Measurements from ENCODE around the gene WNK1.
A peak's percentile ranks its signal among the peaks of the same experiment; 100 is the strongest.
"Not testable (repeated sequence)": the region's sequence is repeated elsewhere in the genome, so short reads cannot be mapped to it uniquely, and the experiment has no call there.

Gene WNK1

DNA sequence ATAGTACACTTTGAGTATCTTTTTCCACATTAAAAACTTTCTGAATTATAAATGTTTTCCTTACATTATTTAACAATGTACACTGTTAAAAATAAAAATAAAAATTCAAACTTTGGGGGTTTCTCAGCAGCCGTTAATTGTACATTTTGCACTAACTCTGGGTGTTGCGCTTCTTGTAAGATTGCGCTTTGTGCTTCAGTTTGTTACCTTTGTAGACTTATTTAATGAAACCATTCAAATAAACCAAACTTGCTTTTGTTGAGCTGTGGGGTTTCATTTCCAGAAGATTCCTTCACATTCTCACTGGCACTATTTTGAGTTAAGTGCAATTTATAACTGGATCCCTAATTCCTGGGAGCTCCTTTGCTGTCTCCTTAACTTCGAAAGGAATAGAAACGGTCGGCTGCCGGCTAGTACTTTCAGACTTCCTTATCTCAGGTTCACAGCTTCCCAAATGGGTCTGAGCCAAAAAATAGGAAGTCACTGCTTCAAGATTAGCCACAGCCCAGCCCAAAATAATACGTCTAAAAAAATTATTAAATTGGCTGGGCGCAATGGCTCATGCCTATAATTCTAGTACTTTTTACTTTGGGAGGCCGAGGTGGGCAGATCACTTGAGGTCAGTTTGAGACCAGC lies 158.9 kb downstream of the WNK1 start:
- no peak for DNase-seq (ENCODE audit: low read depth)

DNA sequence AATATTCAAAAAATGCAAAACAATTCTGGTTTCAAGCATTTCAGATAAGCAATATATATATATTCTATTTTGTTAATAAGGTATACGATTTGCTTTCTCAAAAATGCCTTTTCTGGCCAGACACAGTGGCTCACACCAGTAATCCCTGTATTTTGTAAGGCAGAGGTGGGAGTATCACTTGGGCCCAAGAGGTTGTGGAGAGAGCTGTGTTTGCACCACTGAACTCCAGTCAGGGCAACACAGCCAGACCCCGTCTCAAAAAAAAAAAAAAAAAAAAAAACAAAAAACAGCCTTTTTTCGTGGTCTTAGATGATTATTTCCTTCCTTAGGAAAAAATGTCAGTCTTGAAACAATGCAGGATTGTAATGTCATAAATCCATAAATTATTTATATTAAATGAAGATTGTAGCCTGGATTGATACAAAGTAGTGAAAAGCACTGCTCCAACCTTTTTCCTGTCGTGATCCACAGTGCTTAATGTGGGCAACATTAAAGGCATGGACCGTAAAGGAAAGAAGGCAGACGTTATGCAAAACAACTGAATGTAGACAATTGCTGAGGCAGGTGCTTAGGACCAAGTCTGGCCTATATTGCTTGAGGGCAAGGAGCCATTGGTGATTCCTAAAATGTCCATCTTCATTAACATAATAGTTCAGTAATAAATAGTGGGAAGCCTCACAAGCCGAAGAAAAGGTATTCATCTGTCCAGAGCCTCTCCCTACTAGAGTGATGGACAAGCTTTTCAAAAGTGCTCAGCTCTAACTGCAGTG lies 160.3 kb downstream of the WNK1 start:
- DNase-seq (ENCODE audit: low read depth), result no peak

DNA sequence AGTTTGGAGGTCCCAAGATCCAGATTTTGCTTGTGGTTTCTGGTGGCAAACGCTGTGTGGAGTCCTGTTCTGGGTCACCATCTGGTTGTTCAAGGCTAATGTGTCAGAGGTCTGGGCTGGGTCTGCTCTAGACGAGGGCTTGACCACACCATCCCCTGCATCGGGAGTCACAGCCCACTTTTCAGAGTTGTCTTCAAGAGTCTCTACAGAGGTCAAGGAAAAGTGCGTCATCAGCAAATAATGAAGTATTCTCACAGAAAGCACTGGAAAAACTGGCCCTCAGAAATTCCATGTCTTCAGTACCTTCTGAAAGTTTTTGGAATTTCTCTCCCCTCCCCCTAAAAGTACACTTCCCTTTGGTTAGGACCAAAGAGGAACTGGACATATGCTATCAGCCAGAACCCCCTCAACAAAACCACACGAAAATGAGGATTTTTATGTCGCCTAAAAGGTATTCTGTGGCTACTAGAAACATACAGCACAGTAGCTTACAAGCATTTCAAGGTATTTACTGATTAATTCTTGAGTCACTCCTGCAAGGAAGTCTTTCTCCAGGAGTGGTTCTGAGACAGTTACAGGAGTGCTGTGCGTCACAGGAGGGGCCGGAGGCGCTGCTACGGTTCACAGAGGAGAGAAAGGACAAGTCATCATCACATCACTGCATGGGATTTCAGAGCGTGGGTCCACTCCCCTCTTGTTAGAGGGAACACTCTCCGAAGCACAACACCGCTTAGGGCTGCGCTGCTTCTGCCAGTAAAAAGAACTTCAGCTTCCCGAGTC lies 161.7 kb downstream of the WNK1 start:
- DNase-seq (ENCODE audit: low read depth), result peak; percentile 70

DNA sequence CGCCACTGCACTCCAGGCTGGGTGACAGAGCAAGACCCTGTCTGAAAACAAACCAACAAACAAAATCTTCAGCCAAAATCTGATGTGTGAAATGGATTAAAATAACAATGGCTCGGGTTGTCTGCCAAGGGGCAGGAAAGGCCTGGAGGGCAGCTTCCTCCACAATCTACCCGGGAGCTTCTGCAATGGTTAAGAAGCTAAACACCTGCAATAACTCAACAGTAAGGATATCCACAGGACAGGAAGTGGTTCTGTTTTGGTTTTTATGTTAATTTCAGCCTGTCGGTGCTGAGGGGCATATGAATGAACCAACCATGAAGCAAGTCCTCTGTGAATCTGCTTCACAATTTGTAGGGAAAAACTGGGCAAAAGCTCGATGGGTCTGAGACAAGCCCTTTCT lies 162.7 kb downstream of the WNK1 start:
- DNase-seq (ENCODE audit: low read depth), result no peak

DNA sequence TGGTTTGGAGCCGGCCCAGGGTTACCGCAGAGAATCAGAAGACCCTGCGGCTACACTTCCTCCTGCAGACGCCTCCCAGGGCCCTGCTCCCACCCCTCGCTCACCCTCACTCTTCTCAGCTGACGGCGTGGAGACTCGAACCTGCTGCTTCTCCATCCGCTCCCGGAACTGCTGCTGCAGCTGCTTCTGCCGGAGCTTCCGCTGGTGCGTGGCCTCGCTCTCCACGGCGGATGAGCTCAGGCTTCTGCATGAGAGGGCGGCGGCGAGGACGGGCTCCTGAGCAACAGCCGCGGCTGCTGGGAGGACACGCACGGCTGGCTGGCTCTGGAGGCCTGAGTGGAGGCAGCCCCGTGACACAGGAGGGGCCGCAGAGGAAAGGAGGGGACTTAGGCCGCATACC lies 163.9 kb downstream of the WNK1 start:
- no peak for DNase-seq (ENCODE audit: low read depth)

DNA sequence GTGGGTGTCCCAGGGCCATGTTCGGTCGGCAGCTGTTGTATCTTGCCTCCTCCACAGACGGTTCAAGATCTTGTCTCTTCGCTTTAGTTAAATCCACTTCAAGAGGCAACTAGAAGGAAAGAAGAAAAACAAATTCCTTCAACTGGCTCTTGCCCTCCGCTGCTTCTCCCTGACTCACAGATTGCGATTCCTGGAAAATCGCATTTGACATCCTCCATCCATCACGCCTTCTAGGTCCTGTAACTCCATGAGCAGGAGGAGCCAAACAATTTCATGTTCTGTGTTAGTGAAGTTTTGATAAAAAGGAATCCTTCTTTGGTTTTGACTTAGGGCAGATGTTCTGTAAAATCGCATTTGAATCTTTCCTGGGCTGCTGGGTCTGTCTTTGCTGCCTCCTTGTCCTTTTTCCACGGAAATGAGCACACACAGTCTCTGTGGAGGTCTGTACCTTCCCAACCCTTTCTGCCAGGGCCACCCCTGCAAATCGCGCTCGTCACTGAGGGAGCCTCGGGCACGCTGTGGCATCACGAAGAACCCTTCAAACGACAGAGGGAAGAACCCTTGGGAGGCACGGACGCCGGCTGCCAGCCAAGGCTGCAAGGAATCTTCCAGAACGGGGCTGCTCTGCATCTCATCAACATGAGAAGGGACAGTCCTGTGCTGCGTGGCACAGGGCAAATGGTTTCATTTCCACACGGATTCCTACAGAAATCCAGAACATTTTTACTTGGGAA lies 164.5 kb downstream of the WNK1 start:
- no peak for DNase-seq (ENCODE audit: low read depth)

DNA sequence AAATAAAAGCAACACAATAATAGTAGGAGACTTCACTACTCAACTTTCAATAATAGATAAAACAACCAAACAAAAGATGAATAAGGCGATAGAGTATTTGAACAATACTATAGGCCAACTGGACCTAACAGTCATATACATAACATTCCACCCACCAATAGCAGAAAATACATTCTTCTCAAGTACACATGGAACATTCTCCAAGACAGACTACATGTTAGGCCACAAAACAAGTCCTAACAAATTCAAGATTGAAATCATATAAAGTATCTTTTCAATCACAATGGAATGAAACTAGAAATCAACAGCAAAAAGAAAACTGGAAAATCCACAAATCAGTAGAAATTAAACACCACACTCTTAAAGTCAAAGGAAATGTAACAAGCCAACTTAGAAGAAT lies 168.3 kb downstream of the WNK1 start:
- no peak for DNase-seq (ENCODE audit: low read depth)

DNA sequence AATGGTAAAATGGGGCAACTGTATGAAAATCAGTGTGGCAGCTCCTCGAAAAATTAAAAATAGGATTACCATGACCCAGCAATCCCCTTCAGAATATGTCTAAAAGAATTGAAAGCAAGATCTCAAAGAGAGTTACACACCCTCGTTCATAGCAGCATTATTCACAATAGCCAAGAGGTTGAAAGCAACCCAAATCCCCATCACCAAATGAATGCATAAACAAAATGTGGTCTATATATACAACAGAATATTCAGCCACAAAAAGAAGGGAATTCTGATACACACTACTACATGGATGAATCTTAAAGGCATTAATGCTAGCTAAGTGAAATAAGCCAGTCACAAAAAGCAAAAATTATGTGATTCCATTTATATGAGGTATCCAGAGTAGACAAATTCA lies 169.9 kb downstream of the WNK1 start:
- DNase-seq (ENCODE audit: low read depth), result no peak

DNA sequence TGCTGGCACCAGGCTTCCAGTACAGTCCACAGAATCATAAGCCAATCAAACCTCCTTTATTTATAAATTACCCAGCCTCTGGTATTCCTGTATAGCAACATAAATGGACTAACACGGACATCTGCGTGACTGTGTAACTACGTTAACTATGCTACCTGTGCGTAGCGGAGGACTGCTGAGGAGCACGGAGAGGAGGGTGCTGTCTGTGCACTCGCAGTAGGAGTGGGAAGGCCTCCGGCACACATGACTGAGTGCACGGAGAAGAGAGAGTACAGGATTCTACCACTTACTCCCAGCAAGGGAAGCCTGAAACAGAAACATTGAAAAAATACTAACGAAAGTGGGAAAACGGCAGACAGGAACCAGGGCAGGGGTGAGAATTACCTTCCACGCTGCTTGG lies 174.3 kb downstream of the WNK1 start:
- DNase-seq (ENCODE audit: low read depth), result no peak

DNA sequence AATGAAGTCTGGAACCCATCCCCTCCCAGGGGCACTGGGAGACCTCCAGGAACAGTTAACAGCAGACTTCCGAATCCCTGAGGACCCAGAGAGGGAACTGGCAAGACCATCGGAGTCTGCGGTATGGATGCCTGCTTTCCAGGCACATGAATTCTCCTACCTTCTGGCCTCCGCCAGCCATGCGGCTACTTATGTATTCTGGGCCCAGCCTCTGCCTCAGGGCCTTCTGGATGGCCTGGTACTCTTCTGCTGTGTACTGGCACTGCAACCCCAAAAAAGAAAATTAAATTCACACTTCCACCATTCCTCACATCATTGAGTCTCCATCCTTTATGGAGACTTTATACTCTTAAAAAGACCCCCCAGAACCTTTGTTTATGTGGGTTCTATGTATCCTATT lies 178.7 kb downstream of the WNK1 start:
- no peak for DNase-seq (ENCODE audit: low read depth)

DNA sequence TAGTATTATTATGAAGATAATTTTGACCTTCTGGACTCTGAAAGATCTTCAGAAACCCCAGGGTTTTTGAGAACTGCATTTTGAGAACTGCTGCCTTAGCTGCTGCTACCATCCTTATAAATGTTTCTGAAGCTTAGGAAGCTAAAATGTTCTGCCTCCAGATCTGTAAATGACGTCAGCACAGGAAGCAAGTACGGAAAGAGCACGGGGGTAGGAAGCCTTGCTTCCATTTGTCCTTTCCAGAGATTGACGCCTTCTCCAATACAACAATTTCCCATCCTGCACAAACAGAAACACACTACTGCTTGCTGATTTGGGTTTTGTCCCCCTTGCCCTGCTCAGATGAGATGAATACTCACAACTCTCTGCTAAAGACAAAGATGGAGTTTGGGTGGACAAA lies 179.2 kb downstream of the WNK1 start:
- no peak for DNase-seq (ENCODE audit: low read depth)

DNA sequence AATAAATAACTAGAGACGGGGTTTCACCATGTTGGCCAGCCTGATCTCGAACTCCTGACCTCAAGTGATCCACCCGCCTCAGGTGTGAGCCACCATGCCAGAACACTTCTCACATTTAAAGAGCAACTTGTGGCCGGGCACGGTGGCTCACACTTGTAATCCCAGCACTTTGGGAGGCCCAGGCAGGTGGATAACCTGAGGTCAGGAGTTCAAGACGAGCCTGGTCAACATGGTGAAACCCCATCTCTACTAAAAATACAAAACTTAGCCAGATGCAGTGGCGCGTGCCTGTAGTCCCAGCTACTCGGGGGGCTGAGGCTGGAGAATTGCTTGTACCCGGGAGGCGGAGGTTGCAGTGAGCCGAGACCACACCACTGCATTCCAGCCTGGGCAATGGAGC lies 183.5 kb downstream of the WNK1 start:
- DNase-seq (ENCODE audit: low read depth), result not testable (repeated sequence)

DNA sequence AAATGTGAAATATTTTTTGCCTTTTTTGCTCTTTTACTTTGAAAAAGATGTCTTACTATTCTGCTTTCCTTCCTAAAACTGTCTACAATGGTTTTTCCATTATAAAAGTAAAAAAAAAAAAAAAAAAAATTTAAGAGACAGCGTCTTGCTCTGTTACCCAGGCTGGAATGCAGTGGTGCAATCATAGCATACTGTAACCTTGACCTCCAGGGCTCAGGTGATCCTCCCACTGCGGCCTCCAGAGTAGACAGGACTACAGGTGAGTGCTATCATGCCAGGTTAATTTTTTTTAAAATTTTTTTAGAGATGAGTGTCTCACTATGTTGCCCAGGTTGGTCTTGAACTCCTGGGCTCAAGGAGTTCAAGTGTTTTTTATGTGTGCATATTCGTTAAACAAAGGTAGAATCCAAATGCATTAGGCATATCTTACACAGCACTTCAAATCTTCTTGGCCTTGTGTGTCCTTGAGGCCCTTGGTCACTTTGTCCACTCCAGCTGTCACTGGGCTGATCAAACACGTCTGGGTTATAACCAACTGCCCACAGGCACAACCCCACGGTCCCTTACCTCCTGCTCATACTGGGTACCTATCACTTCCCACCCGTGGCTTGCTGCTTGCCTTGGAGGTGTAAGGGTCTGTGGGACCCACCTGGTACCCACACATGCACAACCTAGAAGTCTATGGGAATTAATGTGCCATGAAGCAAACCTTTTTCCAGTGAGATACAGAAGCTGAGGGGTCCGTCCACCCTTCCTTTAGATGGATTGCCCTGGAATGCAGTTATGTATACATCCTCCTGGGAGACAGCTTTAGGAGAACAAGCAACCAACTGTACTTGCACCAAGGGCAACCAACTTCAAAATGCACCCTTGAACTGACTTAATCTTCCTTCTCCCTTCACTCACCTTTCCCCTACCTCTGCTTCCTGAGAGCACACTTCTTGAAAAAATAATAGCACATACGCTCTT lies 184.3 kb downstream of the WNK1 start:
- no peak for DNase-seq (ENCODE audit: low read depth)

DNA sequence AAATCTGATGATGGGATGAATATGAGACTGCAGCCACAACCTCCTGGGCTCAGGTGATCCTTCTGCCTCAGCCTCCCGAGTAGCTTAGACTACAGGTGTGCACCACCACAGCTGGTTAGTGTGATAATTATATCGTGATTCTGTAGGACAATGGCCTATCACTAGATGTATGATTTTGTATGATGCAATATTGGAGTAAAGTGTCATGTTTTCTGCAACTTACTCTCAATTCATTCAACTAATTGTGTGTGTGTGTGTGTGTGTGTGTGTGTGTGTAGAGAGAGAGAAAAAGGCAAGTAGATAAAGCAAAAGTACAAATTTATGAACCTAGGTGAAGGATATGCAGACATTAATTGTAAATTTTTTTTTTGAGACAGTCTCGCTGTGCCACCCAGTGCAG lies 186.4 kb downstream of the WNK1 start:
- DNase-seq (ENCODE audit: low read depth), result no peak

DNA sequence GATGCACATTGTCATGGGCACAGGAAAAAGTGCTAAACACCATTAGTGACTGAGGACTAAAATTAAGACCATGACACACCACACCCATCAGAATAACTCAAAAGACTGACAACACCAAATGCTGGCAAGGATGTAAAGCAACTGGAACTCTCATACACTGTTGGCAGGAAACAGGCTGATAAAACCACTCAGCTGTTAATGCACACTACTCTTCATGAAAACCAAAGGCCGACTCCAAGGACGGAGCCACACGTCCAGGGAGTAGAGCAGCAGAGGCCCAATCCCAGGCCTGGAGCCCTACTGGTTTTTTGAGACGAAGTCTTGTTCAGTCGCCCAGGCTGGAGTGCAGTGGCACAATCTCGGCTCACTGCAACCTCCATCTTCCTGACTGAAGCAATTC lies 190.7 kb downstream of the WNK1 start:
- no peak for DNase-seq (ENCODE audit: low read depth)

DNA sequence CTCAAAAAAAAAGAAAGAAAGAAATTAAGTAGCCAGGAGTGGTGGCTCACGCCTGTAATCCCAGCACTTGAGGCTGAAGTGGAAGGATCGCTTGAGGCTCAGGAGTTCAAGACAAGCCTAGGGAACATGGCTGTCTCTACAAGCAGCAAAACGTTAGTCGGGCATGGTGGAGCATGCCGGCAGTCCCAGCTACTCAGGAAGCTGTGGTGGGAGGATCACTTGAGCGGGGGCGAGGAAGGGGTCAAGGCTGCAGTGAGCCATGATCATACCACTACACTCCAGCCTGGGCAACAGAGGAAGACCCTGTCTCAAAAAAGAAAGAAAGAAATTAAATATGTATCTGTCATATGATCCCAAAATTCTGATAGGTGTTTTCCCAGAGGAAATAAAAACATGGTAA lies 191.8 kb downstream of the WNK1 start:
- no peak for DNase-seq (ENCODE audit: low read depth)

DNA sequence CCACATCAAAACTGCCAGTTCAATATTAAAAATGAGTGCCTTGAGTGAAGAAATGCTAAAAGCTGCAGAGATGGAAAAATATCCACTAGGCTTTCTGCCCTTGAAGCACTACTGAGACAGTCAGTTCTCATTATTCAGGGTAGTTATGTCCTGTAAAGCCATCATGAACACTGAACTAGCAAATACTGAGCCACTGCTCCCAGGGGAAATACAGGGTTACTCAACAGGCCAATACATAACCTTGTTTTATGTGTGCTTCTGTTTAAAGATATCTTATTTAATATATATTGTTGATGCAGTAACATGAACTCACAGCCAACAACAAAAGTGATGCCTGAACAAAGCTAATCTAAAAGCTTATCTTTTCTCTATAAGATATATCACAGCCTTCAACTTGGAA lies 193.8 kb downstream of the WNK1 start:
- DNase-seq (ENCODE audit: low read depth), result no peak

DNA sequence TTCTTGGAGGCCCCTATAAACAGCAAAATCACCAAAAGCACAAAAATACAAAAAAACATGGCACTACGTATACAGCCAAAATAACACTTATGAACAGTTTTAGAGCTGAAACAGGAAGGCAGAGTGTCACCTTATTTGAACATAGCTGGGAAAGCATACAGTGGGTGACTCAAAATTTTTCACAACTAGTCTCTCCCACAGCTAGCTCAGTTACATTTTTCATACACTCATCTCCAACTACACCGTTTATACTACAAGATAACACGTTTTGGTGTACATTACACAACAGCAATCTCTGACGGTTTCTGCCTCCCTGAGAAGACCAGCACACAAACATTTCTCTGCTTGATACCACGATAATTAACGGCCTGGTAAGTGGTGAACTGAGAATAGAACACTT lies 194.3 kb downstream of the WNK1 start:
- DNase-seq (ENCODE audit: low read depth), result no peak

DNA sequence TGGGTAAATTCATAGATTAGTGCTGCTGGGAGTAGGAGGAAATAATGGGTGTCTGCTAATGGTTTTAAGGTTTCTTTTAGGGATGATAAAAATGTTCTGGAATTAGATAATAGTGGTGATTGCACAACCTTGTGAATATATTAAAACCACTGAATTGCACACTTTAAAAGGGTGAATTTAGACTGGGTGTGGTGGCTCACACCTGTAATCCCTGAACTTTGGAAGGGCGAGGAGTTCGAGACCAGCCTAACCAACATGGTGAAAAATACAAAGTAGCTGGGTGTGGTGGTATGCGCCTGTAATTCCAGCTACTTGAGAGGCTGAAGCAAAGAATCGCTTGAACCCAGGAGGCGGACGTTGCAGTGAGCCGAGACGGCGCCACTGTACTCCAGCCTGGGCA lies 195.9 kb downstream of the WNK1 start:
- DNase-seq (ENCODE audit: low read depth), result no peak

DNA sequence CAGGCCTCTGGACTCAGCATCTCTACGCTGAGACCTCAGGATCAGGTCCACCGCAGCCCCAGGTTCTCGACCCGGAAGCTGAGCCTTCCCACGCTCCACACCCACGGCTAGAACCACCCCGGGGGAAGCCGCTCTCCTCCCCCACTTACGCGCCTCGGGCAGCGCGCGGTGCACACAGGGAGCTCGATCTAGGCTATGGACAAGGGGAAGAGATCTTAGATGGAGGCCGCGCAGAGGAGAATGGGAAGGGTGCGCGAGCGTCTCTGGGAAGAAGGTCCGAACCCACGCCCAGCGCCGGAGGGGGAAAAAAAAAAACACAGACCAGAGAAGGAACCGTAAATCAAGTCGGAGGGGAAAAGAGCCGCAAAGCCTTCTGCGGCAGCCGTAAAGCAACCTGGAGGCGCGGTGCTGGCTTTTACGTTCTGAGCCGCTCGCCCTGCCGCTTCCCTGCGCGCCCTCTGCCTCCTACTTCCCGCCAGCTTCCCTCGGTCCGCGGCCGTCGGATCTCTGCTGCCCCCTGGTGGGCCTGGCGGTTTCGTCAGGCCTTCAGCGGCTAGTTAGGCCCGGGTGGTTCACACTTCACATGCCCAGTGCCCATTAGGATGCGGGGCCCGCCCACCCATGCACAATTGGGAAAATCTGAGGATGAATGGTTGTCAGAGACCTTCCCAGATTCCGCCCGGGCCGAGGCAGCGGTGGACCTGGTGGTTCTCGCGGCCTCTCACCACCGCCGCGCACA lies 197.2 kb downstream of the WNK1 start, which contains the start of gene RAD52:
Gene RAD52 (minus strand): TSS at position 242 of the 739 bp plus-strand sequence. CDS start 16,636 bp downstream, outside the sequence.
- DNase-seq (ENCODE audit: low read depth), result peak; percentile 91
